HCT116 (cell line): ENCODE measurements around the gene JAK3. TPM values are rescaled to one million over a fixed set of nuclear protein-coding genes. Genes with fewer than 3 reads are reported as not detected.

Source experiments
- ATAC-seq: fragments of 200-7000 bp; cut with Tn5 transposase; 2 replicates; pipeline ENCODE4 v1.9.1; 2020; ENCODE audit warnings: mild to moderate bottlenecking, moderate library complexity
- BruUV-seq: library from RNA; stranded (reverse); fragments of 400-500 nt; replicated peaks from 2 replicates; lab custom pipeline; 2021; lab: Mats Ljungman, UMichigan
- CTCF ChIA-PET: fragments of 300-600 bp; sonication (Branson Sonifier 250); formaldehyde crosslinking; loops from one replicate; lab custom pipeline; 2021; ENCODE audit warnings: antibody characterized with exemption; lab: Charles Lee
- POLR2A ChIA-PET: fragments of 300-600, 350-600 bp; sonication (Branson Sonifier 250); formaldehyde crosslinking; loops from one replicate; lab custom pipeline; 2021; ENCODE audit warnings: antibody characterized with exemption; lab: Charles Lee
- RAD21 ChIA-PET, 2 experiments: fragments of 300-600 bp; sonication (Branson Sonifier 250); formaldehyde crosslinking; loops; one replicate each; lab custom pipeline; 2023; ENCODE audit warnings: low total read pairs in 2 of 2; ENCODE audit not compliant: uncharacterized antibody in 2 of 2, unreplicated experiment in 2 of 2, low non-redundant PET in 1 of 2; lab: Charles Lee
- DNase-seq: peaks from one replicate; pipeline ENCODE4 v3.0.0-alpha.2; 2010; ENCODE audit warnings: low read depth, low spot score
- H2AFZ ChIP-seq: fragments of 200-600 bp; shearing (Covaris generic), sonication (generic); 2 replicates; pipeline ENCODE4 v1.6.1; 2017; ENCODE audit warnings: low read depth, mixed run types, mixed read lengths, antibody characterized with exemption, low read length; ENCODE audit not compliant: poor library complexity, severe bottlenecking
- H3K27ac ChIP-seq: 2 replicates; pipeline ENCODE4 v1.5.1; 2012; ENCODE audit warnings: low read depth, low read length
- H3K27me3 ChIP-seq: fragments of 200-600 bp; sonication (generic); 2 replicates; pipeline ENCODE4 v1.6.1; 2016; ENCODE audit warnings: mixed run types, low read length, mixed read lengths; ENCODE audit not compliant: insufficient read depth
- H3K36me3 ChIP-seq, 2 experiments: fragments of 200-500 bp in 1 of 2; fragments of 200-600 bp in 1 of 2; sonication (Bioruptor generic) in 1 of 2; sonication (generic) in 1 of 2; 2 replicates each; pipeline versions ENCODE4 v1.5.1 to v1.6.1; 2014 to 2016; ENCODE audit warnings: low read length in 2 of 2, inconsistent platforms in 1 of 2, mixed read lengths in 1 of 2, mixed run types in 1 of 2; ENCODE audit not compliant: insufficient read depth in 2 of 2, control insufficient read depth in 1 of 2
- H3K4me1 ChIP-seq, 2 experiments: fragments of 200-600 bp in 1 of 2; sonication (generic) in 1 of 2; 2 replicates each; pipeline versions ENCODE4 v1.5.1 to v1.6.1; 2012 to 2017; ENCODE audit warnings: low read length in 2 of 2, inconsistent platforms in 1 of 2, mild to moderate bottlenecking in 1 of 2, mixed read lengths in 1 of 2, mixed run types in 1 of 2, moderate library complexity in 1 of 2; ENCODE audit not compliant: insufficient read depth in 2 of 2, control insufficient read depth in 1 of 2
- H3K4me2 ChIP-seq: fragments of 200-600 bp; sonication (generic); 2 replicates; pipeline ENCODE4 v1.6.1; 2017; ENCODE audit warnings: mixed run types, low read length, mixed read lengths
- H3K4me3 ChIP-seq, 2 experiments: fragments of 200-600 bp in 1 of 2; sonication (generic) in 1 of 2; replicated peaks in 1 of 2; 2 replicates each; pipeline ENCODE4 v1.5.1; 2011 to 2016; ENCODE audit warnings: low read length in 2 of 2, control low read depth in 1 of 2, low read depth in 1 of 2, mild to moderate bottlenecking in 1 of 2, mixed read lengths in 1 of 2, mixed run types in 1 of 2
- H3K79me2 ChIP-seq: fragments of 200-600 bp; sonication (generic); 2 replicates; pipeline ENCODE4 v1.6.1; 2017; ENCODE audit warnings: mild to moderate bottlenecking, mixed run types, low read length, moderate library complexity, mixed read lengths; ENCODE audit not compliant: insufficient read depth
- H3K9ac ChIP-seq: fragments of 200-600 bp; sonication (generic); 2 replicates; pipeline ENCODE4 v1.6.1; 2016; ENCODE audit warnings: low read length, mixed read lengths
- H3K9me2 ChIP-seq: fragments of 200-600 bp; sonication (generic), shearing (Covaris generic); 2 replicates; pipeline ENCODE4 v1.6.1; 2017; ENCODE audit warnings: mixed run types, mild to moderate bottlenecking, moderate library complexity; ENCODE audit not compliant: insufficient read depth
- H3K9me3 ChIP-seq, 2 experiments: fragments of 200-500 bp in 1 of 2; fragments of 200-600 bp in 1 of 2; sonication (Bioruptor generic) in 1 of 2; sonication (generic) in 1 of 2; 2 replicates each; pipeline ENCODE4 v1.6.1; 2014 to 2017; ENCODE audit warnings: low read length in 2 of 2, mixed read lengths in 2 of 2, inconsistent platforms in 1 of 2, low read depth in 1 of 2, mild to moderate bottlenecking in 1 of 2, mixed run types in 1 of 2, moderate library complexity in 1 of 2; ENCODE audit not compliant: control insufficient read depth in 1 of 2, insufficient read depth in 1 of 2
- H4K20me1 ChIP-seq: fragments of 200-600 bp; sonication (generic), shearing (Covaris generic); 2 replicates; pipeline ENCODE4 v1.6.1; 2017; ENCODE audit warnings: mixed run types, mild to moderate bottlenecking, moderate library complexity; ENCODE audit not compliant: insufficient read depth
- CBX3 ChIP-seq: IDR thresholded peaks from 2 replicates; pipeline ENCODE4 v1.6.1; 2012; ENCODE audit warnings: low read depth
- CEBPB ChIP-seq: IDR thresholded peaks from 2 replicates; pipeline ENCODE4 v1.6.1; 2012; ENCODE audit warnings: low read depth
- CTCF ChIP-seq, 3 experiments: fragments of 200-600 bp in 1 of 3; sonication (generic) in 1 of 3; IDR thresholded peaks in 2 of 3; conservative IDR thresholded peaks in 1 of 3; 2 replicates each; pipeline ENCODE4 v1.5.1; 2012 to 2017; ENCODE audit warnings: low read depth in 2 of 3, low read length in 2 of 3, antibody characterized with exemption in 1 of 3, borderline replicate concordance in 1 of 3, control low read depth in 1 of 3, mild to moderate bottlenecking in 1 of 3, mixed read lengths in 1 of 3, mixed run types in 1 of 3, moderate library complexity in 1 of 3; ENCODE audit not compliant: insufficient read depth in 1 of 3
- EGR1 ChIP-seq: IDR thresholded peaks from 2 replicates; pipeline ENCODE4 v1.6.1; 2012; ENCODE audit warnings: low read depth
- ELF1 ChIP-seq: IDR thresholded peaks from 2 replicates; pipeline ENCODE4 v1.6.1; 2012; ENCODE audit warnings: low read depth, borderline replicate concordance
- JUND ChIP-seq: IDR thresholded peaks from 2 replicates; pipeline ENCODE4 v1.6.1; 2012
- MAX ChIP-seq: IDR thresholded peaks from 2 replicates; pipeline ENCODE4 v1.6.1; 2012
- POLR2A ChIP-seq: IDR thresholded peaks from 2 replicates; pipeline ENCODE4 v1.7.0; 2011; ENCODE audit warnings: borderline replicate concordance; ENCODE audit not compliant: insufficient read depth, insufficient read length; ENCODE audit errors: extremely low read depth
- RAD21 ChIP-seq: IDR thresholded peaks from 2 replicates; pipeline ENCODE4 v1.6.1; 2012; ENCODE audit warnings: low read depth, mild to moderate bottlenecking
- REST ChIP-seq: IDR thresholded peaks from 2 replicates; pipeline ENCODE4 v1.6.1; 2012; ENCODE audit warnings: low read depth
- SIN3A ChIP-seq: IDR thresholded peaks from 2 replicates; pipeline ENCODE4 v1.6.1; 2012; ENCODE audit warnings: low read depth
- SP1 ChIP-seq: IDR thresholded peaks from 2 replicates; pipeline ENCODE4 v1.6.1; 2012; ENCODE audit warnings: low read depth
- SRF ChIP-seq: IDR thresholded peaks from 2 replicates; pipeline ENCODE4 v1.6.1; 2012; ENCODE audit warnings: low read depth
- YY1 ChIP-seq: IDR thresholded peaks from 2 replicates; pipeline ENCODE4 v1.6.1; 2011; ENCODE audit warnings: low read length, low read depth, moderate library complexity, mild to moderate bottlenecking; ENCODE audit not compliant: insufficient replicate concordance; ENCODE audit errors: extremely low read depth
- ZBTB33 ChIP-seq: IDR thresholded peaks from 2 replicates; pipeline ENCODE4 v1.6.1; 2011; ENCODE audit warnings: mild to moderate bottlenecking, low read length, moderate library complexity; ENCODE audit not compliant: insufficient replicate concordance; ENCODE audit errors: extremely low read depth
- ZFX ChIP-seq: fragments of 450-650 bp; IDR thresholded peaks from 2 replicates; pipeline ENCODE4 v1.6.1; 2017
- ZNF274 ChIP-seq: fragments of 200-500 bp; sonication (Bioruptor generic); IDR thresholded peaks from 2 replicates; pipeline ENCODE4 v1.6.1; 2014; ENCODE audit warnings: mild to moderate bottlenecking, low read depth, low read length, inconsistent platforms
- intact Hi-C: fragments of 100-400 bp; cut with micrococcal nuclease; formaldehyde crosslinking; loops from 2 replicates; pipeline ENCODE4 v1.10.0; 2022
- total RNA-seq: library from RNA; stranded (reverse); gene quantifications from one replicate; pipeline ENCODE4 v1.2.1, GENCODE V29; 2021; ENCODE audit not compliant: unreplicated experiment

Gene JAK3
- total RNA-seq, 1 experiment from 2014 or later, result 5.7 TPM

- POLR2A ChIA-PET, result no interaction called here
- no peak overlapping the region for H3K9ac ChIP-seq
- BruUV-seq, result no TSS peak
- no peaks in the 10 kb centered on the region for H3K27me3 ChIP-seq
- no peaks in the 10 kb centered on the region for H3K9me2 ChIP-seq
- H3K36me3 ChIP-seq, result peaks cover 0 to 5% of the 10 kb centered on the region in 2 experiments; a peak in 2 of 4 replicates
- H3K4me3 ChIP-seq, result no peak overlapping the region
- RAD21 ChIA-PET, result no interaction called here
- H2AFZ ChIP-seq, result no peak overlapping the region
- ATAC-seq, result no peak
- TF ChIP-seq EGR1 (no peak), SRF (no peak), JUND (no peak), RAD21 (no peak), CBX3 (no peak), ZNF274 (no peak), POLR2A (no peak), ZFX (no peak), ELF1 (no peak), YY1 (no peak), CTCF (IDR thresholded peaks at IDR 0.05 in 2 of 3, conservative IDR thresholded peaks at IDR 0.05 in 1 of 3; ENCODE audit: borderline replicate concordance in 1 of 3, insufficient read depth in 1 of 3, low read depth in 2 of 3, low read length in 2 of 3) (no peak), CEBPB (no peak), REST (no peak), MAX (no peak), ZBTB33 (no peak), SP1 (no peak), SIN3A (no peak)
- TF ChIP-seq, all 23 proteins: peak for 0
- intact Hi-C loops, result no loop called here
- H3K9me3 ChIP-seq, result no peaks in the 10 kb centered on the region
- CTCF ChIA-PET, result no interaction called here
- peaks cover 4 to 11% of the 10 kb centered on the region in 2 experiments; a peak in 2 of 4 replicates for H3K4me1 ChIP-seq
- no peak overlapping the region for H3K27ac ChIP-seq
- DNase-seq, result no peak
- peaks cover 4% of the 10 kb centered on the region; the same call in 1 of the 2 replicates for H3K79me2 ChIP-seq
- no peaks in the 10 kb centered on the region for H4K20me1 ChIP-seq
- H3K4me2 ChIP-seq, result no peak overlapping the region
Observed at GRCh38 chr19:17807731-17808316, 40.0 kb downstream of the JAK3 start.
